ENCODE measurements around the gene TBCK. TPM values are rescaled to one million over a fixed set of nuclear protein-coding genes. Genes with fewer than 3 reads are reported as not detected.

Gene TBCK
- total RNA-seq, 4 donors from 2014 or later, result 37.4 to 97.1 (median 48.3) TPM

GRCh38 chr4:106033469-106033868 lies 282.5 kb downstream of the TBCK start:
- H3K27ac ChIP-seq, result no peak overlapping the region
- no peaks in the 10 kb centered on the region for H3K27me3 ChIP-seq
- intact Hi-C loops (cut with DNase I; ENCODE audit: low total_unique reads), result no loop called here
- DNase-seq, result no peak
- H3K4me3 ChIP-seq, result no peak overlapping the region
- no peaks in the 10 kb centered on the region for H3K36me3 ChIP-seq
- H3K4me1 ChIP-seq, result no peaks in the 10 kb centered on the region
- peaks cover 0 to 3% of the 10 kb centered on the region in 2 donors for H3K9me3 ChIP-seq
- TF ChIP-seq, protein P1, sequence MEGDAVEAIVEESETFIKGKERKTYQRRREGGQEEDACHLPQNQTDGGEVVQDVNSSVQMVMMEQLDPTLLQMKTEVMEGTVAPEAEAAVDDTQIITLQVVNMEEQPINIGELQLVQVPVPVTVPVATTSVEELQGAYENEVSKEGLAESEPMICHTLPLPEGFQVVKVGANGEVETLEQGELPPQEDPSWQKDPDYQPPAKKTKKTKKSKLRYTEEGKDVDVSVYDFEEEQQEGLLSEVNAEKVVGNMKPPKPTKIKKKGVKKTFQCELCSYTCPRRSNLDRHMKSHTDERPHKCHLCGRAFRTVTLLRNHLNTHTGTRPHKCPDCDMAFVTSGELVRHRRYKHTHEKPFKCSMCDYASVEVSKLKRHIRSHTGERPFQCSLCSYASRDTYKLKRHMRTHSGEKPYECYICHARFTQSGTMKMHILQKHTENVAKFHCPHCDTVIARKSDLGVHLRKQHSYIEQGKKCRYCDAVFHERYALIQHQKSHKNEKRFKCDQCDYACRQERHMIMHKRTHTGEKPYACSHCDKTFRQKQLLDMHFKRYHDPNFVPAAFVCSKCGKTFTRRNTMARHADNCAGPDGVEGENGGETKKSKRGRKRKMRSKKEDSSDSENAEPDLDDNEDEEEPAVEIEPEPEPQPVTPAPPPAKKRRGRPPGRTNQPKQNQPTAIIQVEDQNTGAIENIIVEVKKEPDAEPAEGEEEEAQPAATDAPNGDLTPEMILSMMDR (IDR thresholded peaks at IDR 0.05), result no peak
- no peak for TF ChIP-seq POLR2A (IDR thresholded peaks at IDR 0.05)

DNA sequence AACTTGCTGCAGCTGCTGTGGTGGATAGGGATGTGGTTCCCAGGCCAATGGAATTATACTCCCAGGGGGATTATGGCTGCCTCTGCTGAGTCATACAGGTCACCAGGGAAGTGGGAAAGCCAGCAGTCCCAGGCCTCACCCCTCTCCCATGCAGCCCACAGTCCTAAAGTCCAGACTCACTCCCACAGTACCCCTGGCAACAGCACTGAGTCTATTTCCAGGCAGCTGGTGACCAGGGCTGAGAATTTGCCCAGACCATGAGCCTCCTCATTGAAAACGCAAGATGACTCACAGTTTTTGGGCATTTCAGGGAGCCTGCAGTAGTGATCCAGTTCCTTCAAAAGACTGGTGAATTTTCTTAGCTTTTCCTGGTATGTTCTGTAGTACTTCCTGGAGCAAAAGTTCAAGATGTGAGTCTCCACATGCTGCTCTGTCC lies 283.1 kb downstream of the TBCK start:
- no peak for TF ChIP-seq POLR2A (IDR thresholded peaks at IDR 0.05)
- TF ChIP-seq, protein P1 (IDR thresholded peaks at IDR 0.05), result no peak
- intact Hi-C loops (cut with DNase I; ENCODE audit: low total_unique reads), result no loop called here
- no peaks in the 10 kb centered on the region for H3K4me1 ChIP-seq
- no peak overlapping the region for H3K27ac ChIP-seq
- no peak for DNase-seq
- H3K27me3 ChIP-seq, result no peaks in the 10 kb centered on the region
- H3K9me3 ChIP-seq, result peaks cover 0 to 3% of the 10 kb centered on the region in 2 donors
- no peaks in the 10 kb centered on the region for H3K36me3 ChIP-seq
- H3K4me3 ChIP-seq, result no peak overlapping the region

DNA sequence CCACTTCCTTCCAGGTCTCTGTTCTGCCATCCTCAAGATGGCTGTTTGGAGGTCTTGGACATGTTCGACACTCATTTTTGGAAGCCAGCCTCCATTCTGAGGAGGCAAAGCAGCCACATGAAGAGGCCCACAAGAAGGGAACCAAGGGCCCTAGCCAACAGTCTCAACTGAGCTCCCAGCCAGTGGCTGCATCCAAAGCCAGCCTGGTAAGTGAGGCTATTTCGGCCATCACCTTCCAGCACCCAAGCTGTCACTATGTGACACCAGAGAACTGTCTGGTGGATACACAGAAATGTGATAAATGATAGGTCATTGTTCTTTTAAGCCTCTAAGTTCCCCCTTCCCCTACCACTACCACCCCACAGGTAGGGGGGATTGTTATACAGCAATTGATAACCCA lies 293.6 kb downstream of the TBCK start:
- Histone ChIP-seq H3K36me3 (no peaks in the 10 kb centered on the region), H3K9me3 (no peaks in the 10 kb centered on the region), H3K27ac (no peak overlapping the region), H3K27me3 (no peaks in the 10 kb centered on the region), H3K4me3 (no peak overlapping the region), H3K4me1 (no peaks in the 10 kb centered on the region)
- DNase-seq, result no peak
- intact Hi-C loops (cut with DNase I; ENCODE audit: low total_unique reads), result no loop called here
- TF ChIP-seq, protein P1 (IDR thresholded peaks at IDR 0.05), result no peak
- no peak for TF ChIP-seq POLR2A (IDR thresholded peaks at IDR 0.05)

- TF ChIP-seq POLR2A (IDR thresholded peaks at IDR 0.05), result no peak
- TF ChIP-seq, protein P1 (IDR thresholded peaks at IDR 0.05), result no peak
- no peak for DNase-seq
- H3K27me3 ChIP-seq, result no peaks in the 10 kb centered on the region
- H3K4me3 ChIP-seq, result no peak overlapping the region
- no peaks in the 10 kb centered on the region for H3K9me3 ChIP-seq
- H3K27ac ChIP-seq, result no peak overlapping the region
- no peaks in the 10 kb centered on the region for H3K36me3 ChIP-seq
- intact Hi-C loops (cut with DNase I; ENCODE audit: low total_unique reads), result no loop called here
- H3K4me1 ChIP-seq, result no peaks in the 10 kb centered on the region
Observed at GRCh38 chr4:106021737-106022410, 294.1 kb downstream of the TBCK start.

- Histone ChIP-seq H3K27ac (no peak overlapping the region), H3K9me3 (no peaks in the 10 kb centered on the region), H3K4me3 (no peak overlapping the region), H3K27me3 (no peaks in the 10 kb centered on the region), H3K36me3 (no peaks in the 10 kb centered on the region), H3K4me1 (no peaks in the 10 kb centered on the region)
- intact Hi-C loops (cut with DNase I; ENCODE audit: low total_unique reads), result no loop called here
- TF ChIP-seq POLR2A (IDR thresholded peaks at IDR 0.05), result no peak
- TF ChIP-seq, protein P1 (IDR thresholded peaks at IDR 0.05), result no peak
- DNase-seq, result no peak
Observed at GRCh38 chr4:106019771-106020170, 296.2 kb downstream of the TBCK start.

All from uterus (tissue), 4 donors.